ENCODE data around the gene OR52E1. TPM values are rescaled to one million over a fixed set of nuclear protein-coding genes. Genes with fewer than 3 reads are reported as not detected.

The OR52E1 gene
- total RNA-seq, 1 donor from 2014 or later, result not detected

DNA sequence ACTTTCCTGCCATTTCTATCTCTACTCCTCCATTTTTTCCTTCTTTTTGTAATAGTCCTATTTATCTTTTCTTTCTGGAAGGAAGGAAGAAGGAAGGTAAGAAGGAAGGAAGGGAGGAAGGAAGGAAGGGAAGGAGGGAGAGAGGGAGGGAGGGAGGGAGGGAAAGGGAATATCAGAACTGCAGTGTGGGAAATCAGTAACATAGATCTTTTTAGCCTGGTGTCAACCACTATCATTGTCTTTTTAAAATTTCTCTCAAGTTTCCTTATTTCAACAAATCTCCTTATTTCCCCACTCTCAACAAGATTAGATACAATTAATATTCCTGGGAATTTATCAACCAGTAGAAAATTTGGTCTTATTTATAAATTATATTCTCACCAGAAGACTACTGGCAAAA lies 33.7 kb downstream of the OR52E1 start:
- Mint-ChIP-seq H3K27ac (ENCODE audit: unreplicated experiment) (no peak overlapping the region), H3K4me3 (ENCODE audit: unreplicated experiment) (no peak overlapping the region), H3K4me1 (ENCODE audit: unreplicated experiment) (peaks cover 6% of the 10 kb centered on the region), H3K36me3 (ENCODE audit: low read depth, unreplicated experiment) (no peaks in the 10 kb centered on the region), H3K9me3 (ENCODE audit: unreplicated experiment) (no peaks in the 10 kb centered on the region), H3K27me3 (ENCODE audit: unreplicated experiment) (peaks cover 2% of the 10 kb centered on the region)
- DNase-seq (ENCODE audit: low spot score), result no peak
- TF ChIP-seq, protein P1, sequence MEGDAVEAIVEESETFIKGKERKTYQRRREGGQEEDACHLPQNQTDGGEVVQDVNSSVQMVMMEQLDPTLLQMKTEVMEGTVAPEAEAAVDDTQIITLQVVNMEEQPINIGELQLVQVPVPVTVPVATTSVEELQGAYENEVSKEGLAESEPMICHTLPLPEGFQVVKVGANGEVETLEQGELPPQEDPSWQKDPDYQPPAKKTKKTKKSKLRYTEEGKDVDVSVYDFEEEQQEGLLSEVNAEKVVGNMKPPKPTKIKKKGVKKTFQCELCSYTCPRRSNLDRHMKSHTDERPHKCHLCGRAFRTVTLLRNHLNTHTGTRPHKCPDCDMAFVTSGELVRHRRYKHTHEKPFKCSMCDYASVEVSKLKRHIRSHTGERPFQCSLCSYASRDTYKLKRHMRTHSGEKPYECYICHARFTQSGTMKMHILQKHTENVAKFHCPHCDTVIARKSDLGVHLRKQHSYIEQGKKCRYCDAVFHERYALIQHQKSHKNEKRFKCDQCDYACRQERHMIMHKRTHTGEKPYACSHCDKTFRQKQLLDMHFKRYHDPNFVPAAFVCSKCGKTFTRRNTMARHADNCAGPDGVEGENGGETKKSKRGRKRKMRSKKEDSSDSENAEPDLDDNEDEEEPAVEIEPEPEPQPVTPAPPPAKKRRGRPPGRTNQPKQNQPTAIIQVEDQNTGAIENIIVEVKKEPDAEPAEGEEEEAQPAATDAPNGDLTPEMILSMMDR (IDR thresholded peaks at IDR 0.05; ENCODE audit: unreplicated experiment), result no peak

DNA sequence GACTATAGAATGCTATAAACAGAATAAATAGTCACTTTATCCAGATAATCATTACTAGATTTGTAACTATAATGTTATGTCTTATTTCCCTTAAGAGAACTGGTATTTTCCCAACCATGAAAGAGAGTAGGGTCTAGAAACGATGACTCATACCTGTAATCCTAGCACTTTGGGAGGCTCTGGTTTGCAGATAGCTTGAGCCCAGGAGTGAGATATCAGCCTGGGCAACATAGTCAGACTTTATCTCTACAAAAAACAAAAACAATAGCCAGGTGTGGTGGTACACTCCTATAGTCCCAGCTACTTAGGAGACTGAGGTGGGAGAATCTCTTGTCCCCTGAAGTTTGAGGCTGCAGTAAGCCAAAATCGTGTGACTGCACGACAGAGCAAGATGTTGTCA lies 37.9 kb downstream of the OR52E1 start:
- no peak overlapping the region for H3K27ac Mint-ChIP-seq (ENCODE audit: unreplicated experiment)
- H3K9me3 Mint-ChIP-seq (ENCODE audit: unreplicated experiment), result no peaks in the 10 kb centered on the region
- H3K36me3 Mint-ChIP-seq (ENCODE audit: low read depth, unreplicated experiment), result no peaks in the 10 kb centered on the region
- no peak overlapping the region for H3K4me3 Mint-ChIP-seq (ENCODE audit: unreplicated experiment)
- DNase-seq (ENCODE audit: low spot score), result no peak
- peaks cover 2% of the 10 kb centered on the region for H3K27me3 Mint-ChIP-seq (ENCODE audit: unreplicated experiment)
- TF ChIP-seq, protein P1 (IDR thresholded peaks at IDR 0.05; ENCODE audit: unreplicated experiment), result no peak
- no peaks in the 10 kb centered on the region for H3K4me1 Mint-ChIP-seq (ENCODE audit: unreplicated experiment)

DNA sequence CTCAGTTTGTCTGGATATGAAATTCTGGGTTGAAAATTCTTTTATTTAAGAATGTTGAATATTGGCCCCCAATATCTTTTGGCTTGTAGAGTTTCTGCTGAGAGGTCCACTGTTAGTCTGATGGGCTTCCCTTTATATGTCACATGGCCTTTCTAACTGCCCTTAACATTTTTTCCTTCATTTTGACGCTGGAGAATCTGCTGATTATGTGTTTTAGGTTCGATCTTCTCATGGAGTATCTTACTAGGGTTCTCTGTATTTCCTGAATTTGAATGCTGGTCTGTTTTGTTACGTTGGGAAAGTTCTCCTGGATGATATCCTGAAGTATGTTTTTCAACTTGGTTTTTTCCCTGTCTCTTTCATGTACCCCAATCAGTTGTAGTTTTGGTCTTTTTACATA lies 46.0 kb downstream of the OR52E1 start:
- H3K4me1 Mint-ChIP-seq (ENCODE audit: unreplicated experiment), result no peaks in the 10 kb centered on the region
- TF ChIP-seq, protein P1 (IDR thresholded peaks at IDR 0.05; ENCODE audit: unreplicated experiment), result no peak

DNA sequence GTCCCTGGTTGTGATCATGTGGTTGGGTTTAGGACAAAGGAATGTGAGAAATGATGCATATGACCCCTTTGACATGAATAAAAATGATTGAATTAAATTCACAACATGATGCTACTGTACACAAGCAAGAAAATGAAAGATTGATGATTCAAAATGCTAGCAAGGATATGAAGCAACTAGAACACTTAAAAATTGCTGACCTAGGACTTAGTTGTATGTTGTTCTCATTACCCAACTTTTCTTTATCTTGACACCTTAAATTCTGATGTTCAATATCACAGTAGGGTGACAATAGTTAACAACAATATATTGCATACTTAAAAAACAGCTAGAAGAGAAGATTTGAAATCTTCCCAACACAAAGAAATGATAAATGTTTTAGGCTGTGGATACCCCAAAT lies 48.2 kb downstream of the OR52E1 start:
- H3K4me3 Mint-ChIP-seq (ENCODE audit: unreplicated experiment), result no peak overlapping the region
- DNase-seq (ENCODE audit: low spot score), result no peak
- TF ChIP-seq, protein P1 (IDR thresholded peaks at IDR 0.05; ENCODE audit: unreplicated experiment), result no peak
- H3K4me1 Mint-ChIP-seq (ENCODE audit: unreplicated experiment), result peaks cover under 1% of the 10 kb centered on the region
- H3K9me3 Mint-ChIP-seq (ENCODE audit: unreplicated experiment), result no peaks in the 10 kb centered on the region
- H3K36me3 Mint-ChIP-seq (ENCODE audit: low read depth, unreplicated experiment), result no peaks in the 10 kb centered on the region
- peaks cover 1% of the 10 kb centered on the region for H3K27me3 Mint-ChIP-seq (ENCODE audit: unreplicated experiment)
- H3K27ac Mint-ChIP-seq (ENCODE audit: unreplicated experiment), result no peak overlapping the region

More for the DNA sequence above, 46.0 kb downstream of the OR52E1 start:
- no peak for DNase-seq (ENCODE audit: low spot score)
- H3K27me3 Mint-ChIP-seq (ENCODE audit: unreplicated experiment), result no peaks in the 10 kb centered on the region
- no peak overlapping the region for H3K27ac Mint-ChIP-seq (ENCODE audit: unreplicated experiment)
- no peaks in the 10 kb centered on the region for H3K36me3 Mint-ChIP-seq (ENCODE audit: low read depth, unreplicated experiment)
- H3K4me3 Mint-ChIP-seq (ENCODE audit: unreplicated experiment), result no peak overlapping the region
- no peaks in the 10 kb centered on the region for H3K9me3 Mint-ChIP-seq (ENCODE audit: unreplicated experiment)

DNA sequence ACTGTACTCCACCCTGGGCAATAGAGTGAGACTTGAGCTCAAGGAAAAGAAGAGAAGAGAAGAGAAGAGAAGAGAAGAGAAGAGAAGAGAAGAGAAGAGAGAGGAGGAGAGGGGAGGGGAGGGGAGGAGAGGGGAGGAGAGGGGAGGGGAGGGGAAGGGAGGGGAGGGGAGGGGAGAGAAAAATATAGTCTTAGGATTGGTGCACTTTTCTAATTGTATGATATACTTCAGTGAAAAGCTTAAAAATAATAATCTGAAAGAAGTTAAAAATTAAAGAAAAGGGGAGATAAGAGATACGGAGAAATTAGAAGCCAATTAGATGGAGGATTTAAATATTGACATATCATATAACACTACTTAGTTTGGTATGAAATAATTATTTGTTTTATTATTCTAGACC lies 49.5 kb downstream of the OR52E1 start:
- Mint-ChIP-seq H3K4me3 (ENCODE audit: unreplicated experiment) (no peak overlapping the region), H3K36me3 (ENCODE audit: low read depth, unreplicated experiment) (no peaks in the 10 kb centered on the region), H3K27ac (ENCODE audit: unreplicated experiment) (no peak overlapping the region), H3K4me1 (ENCODE audit: unreplicated experiment) (peaks cover 9% of the 10 kb centered on the region), H3K27me3 (ENCODE audit: unreplicated experiment) (peaks cover 1% of the 10 kb centered on the region), H3K9me3 (ENCODE audit: unreplicated experiment) (no peaks in the 10 kb centered on the region)
- TF ChIP-seq, protein P1 (IDR thresholded peaks at IDR 0.05; ENCODE audit: unreplicated experiment), result no peak
- DNase-seq (ENCODE audit: low spot score), result no peak

Other genes starting within 250 kb of the OR52E1 start
- not detected for gene OR51F2, start 248.3 kb upstream of the OR52E1 start, total RNA-seq (ENCODE audit: unreplicated experiment)
- not detected for gene OR51S1, start 220.4 kb upstream of the OR52E1 start, total RNA-seq (ENCODE audit: unreplicated experiment)
- not detected for gene OR51T1, start 187.7 kb upstream of the OR52E1 start, total RNA-seq (ENCODE audit: unreplicated experiment)
- gene OR51A7, start 165.8 kb upstream of the OR52E1 start, total RNA-seq (ENCODE audit: unreplicated experiment), result not detected
- not detected for gene OR51G2, start 150.2 kb upstream of the OR52E1 start, total RNA-seq (ENCODE audit: unreplicated experiment)
- gene OR51G1, start 145.2 kb upstream of the OR52E1 start, total RNA-seq (ENCODE audit: unreplicated experiment), result not detected
- not detected for gene OR51A4, start 122.0 kb upstream of the OR52E1 start, total RNA-seq (ENCODE audit: unreplicated experiment)
- not detected for gene OR51A2, start 113.9 kb upstream of the OR52E1 start, total RNA-seq (ENCODE audit: unreplicated experiment)
- gene OR51L1, start 74.7 kb upstream of the OR52E1 start, total RNA-seq (ENCODE audit: unreplicated experiment), result not detected
- not detected for gene OR52J3, start 23.0 kb upstream of the OR52E1 start, total RNA-seq (ENCODE audit: unreplicated experiment)
- not detected for gene OR52E2, start 9.9 kb upstream of the OR52E1 start, total RNA-seq (ENCODE audit: unreplicated experiment)
- gene OR52A5, start 68.8 kb downstream of the OR52E1 start, total RNA-seq (ENCODE audit: unreplicated experiment), result not detected
- 0.03 TPM for gene OR52A1, start 85.2 kb downstream of the OR52E1 start, total RNA-seq (ENCODE audit: unreplicated experiment)
- not detected for gene OR51V1, start 131.1 kb downstream of the OR52E1 start, total RNA-seq (ENCODE audit: unreplicated experiment)
- not detected for gene HBB, start 157.5 kb downstream of the OR52E1 start, total RNA-seq (ENCODE audit: unreplicated experiment)
- not detected for gene HBD, start 164.9 kb downstream of the OR52E1 start, total RNA-seq (ENCODE audit: unreplicated experiment)
- gene HBG1, start 180.3 kb downstream of the OR52E1 start, total RNA-seq (ENCODE audit: unreplicated experiment), result not detected
- gene HBG2, start 185.2 kb downstream of the OR52E1 start, total RNA-seq (ENCODE audit: unreplicated experiment), result 0.82 TPM
- gene HBE1, start 200.4 kb downstream of the OR52E1 start, total RNA-seq (ENCODE audit: unreplicated experiment), result not detected
- gene OR51B4, start 232.4 kb downstream of the OR52E1 start, total RNA-seq (ENCODE audit: unreplicated experiment), result 0.49 TPM

Data from endothelial cell (in vitro differentiated cells).